KMS-11 (cell line): Measurements from ENCODE around the gene ALMS1.
"Not testable (repeated sequence)": the region's sequence is repeated elsewhere in the genome, so short reads cannot be mapped to it uniquely, and the experiment has no call there.

Experiments used
- H2AFZ ChIP-seq: fragments of 200-600 bp; sonication (generic); 2 replicates; pipeline ENCODE4 v1.6.1; 2016; ENCODE audit warnings: antibody characterized with exemption, mixed run types, low read depth
- H3K27ac ChIP-seq: fragments of 200-600 bp; sonication (generic); 2 replicates; pipeline ENCODE4 v1.6.1; 2016; ENCODE audit warnings: mild to moderate bottlenecking, mixed run types
- H3K27me3 ChIP-seq: fragments of 200-600 bp; sonication (generic); 2 replicates; pipeline ENCODE4 v1.6.1; 2017; ENCODE audit warnings: mild to moderate bottlenecking, low read depth, mixed run types, moderate library complexity; ENCODE audit not compliant: insufficient read depth
- H3K36me3 ChIP-seq: fragments of 200-600 bp; sonication (generic); 2 replicates; pipeline ENCODE4 v1.6.1; 2017; ENCODE audit warnings: mild to moderate bottlenecking, mixed run types; ENCODE audit not compliant: insufficient read depth
- H3K4me1 ChIP-seq: fragments of 200-600 bp; sonication (generic); 2 replicates; pipeline ENCODE4 v1.6.1; 2016; ENCODE audit warnings: mild to moderate bottlenecking, low read depth, mixed run types; ENCODE audit not compliant: poor library complexity, severe bottlenecking
- H3K4me2 ChIP-seq: fragments of 200-600 bp; sonication (generic); 2 replicates; pipeline ENCODE4 v1.7.0; 2016; ENCODE audit warnings: mild to moderate bottlenecking, mixed run types
- H3K4me3 ChIP-seq: fragments of 200-600 bp; sonication (generic); IDR thresholded peaks from 2 replicates; pipeline ENCODE4 v1.6.1; 2017; ENCODE audit warnings: low read depth, low read length, mixed read lengths; ENCODE audit not compliant: insufficient read depth
- H3K79me2 ChIP-seq: fragments of 200-600 bp; sonication (generic); 2 replicates; pipeline ENCODE4 v1.6.1; 2016; ENCODE audit warnings: low read depth, mixed run types; ENCODE audit not compliant: insufficient read depth
- H3K9ac ChIP-seq: fragments of 200-600 bp; sonication (generic); 2 replicates; pipeline ENCODE4 v1.6.1; 2016; ENCODE audit warnings: mild to moderate bottlenecking, mixed run types
- H4K20me1 ChIP-seq: fragments of 200-600 bp; sonication (generic); 2 replicates; pipeline ENCODE4 v1.6.1; 2016; ENCODE audit warnings: mild to moderate bottlenecking, mixed run types; ENCODE audit not compliant: insufficient read depth
- TF ChIP-seq, protein P1 (sequence below): fragments of 200-600 bp; sonication (generic); conservative IDR thresholded peaks from 2 replicates; pipeline ENCODE4 v1.6.1; 2017; ENCODE audit warnings: low read depth, mild to moderate bottlenecking, antibody characterized with exemption, low read length, moderate library complexity, mixed read lengths

Gene ALMS1

DNA sequence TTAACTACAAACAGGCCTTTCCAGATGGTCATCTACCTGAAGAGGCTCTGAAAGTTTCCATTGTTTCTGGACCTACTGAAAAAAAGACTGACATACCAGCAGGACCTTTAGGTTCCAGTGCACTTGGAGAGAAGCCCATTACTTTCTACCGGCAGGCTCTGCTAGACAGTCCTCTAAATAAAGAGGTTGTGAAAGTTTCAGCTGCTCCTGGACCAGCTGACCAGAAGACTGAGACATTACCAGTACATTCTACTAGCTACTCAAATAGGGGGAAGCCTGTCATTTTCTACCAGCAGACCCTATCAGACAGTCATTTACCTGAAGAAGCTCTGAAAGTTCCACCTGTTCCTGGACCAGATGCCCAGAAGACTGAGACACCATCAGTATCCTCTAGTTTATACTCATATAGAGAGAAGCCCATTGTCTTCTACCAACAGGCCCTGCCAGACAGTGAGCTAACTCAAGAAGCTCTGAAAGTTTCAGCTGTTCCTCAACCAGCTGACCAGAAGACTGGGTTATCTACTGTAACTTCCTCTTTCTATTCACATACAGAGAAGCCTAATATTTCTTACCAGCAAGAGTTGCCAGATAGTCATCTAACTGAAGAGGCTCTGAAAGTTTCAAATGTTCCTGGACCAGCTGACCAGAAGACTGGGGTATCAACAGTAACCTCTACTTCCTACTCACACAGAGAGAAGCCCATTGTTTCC, 65.8 kb downstream of the ALMS1 start:
- Histone ChIP-seq H3K4me2 (no peak overlapping the region), H3K4me1 (no peaks in the 10 kb centered on the region), H3K4me3 (no peak overlapping the region), H3K27me3 (no peaks in the 10 kb centered on the region), H3K79me2 (no peaks in the 10 kb centered on the region), H4K20me1 (no peaks in the 10 kb centered on the region), H2AFZ (no peak overlapping the region), H3K36me3 (no peaks in the 10 kb centered on the region), H3K27ac (no peak overlapping the region), H3K9ac (no peak overlapping the region)
- TF ChIP-seq, protein P1, sequence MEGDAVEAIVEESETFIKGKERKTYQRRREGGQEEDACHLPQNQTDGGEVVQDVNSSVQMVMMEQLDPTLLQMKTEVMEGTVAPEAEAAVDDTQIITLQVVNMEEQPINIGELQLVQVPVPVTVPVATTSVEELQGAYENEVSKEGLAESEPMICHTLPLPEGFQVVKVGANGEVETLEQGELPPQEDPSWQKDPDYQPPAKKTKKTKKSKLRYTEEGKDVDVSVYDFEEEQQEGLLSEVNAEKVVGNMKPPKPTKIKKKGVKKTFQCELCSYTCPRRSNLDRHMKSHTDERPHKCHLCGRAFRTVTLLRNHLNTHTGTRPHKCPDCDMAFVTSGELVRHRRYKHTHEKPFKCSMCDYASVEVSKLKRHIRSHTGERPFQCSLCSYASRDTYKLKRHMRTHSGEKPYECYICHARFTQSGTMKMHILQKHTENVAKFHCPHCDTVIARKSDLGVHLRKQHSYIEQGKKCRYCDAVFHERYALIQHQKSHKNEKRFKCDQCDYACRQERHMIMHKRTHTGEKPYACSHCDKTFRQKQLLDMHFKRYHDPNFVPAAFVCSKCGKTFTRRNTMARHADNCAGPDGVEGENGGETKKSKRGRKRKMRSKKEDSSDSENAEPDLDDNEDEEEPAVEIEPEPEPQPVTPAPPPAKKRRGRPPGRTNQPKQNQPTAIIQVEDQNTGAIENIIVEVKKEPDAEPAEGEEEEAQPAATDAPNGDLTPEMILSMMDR: no peak

DNA sequence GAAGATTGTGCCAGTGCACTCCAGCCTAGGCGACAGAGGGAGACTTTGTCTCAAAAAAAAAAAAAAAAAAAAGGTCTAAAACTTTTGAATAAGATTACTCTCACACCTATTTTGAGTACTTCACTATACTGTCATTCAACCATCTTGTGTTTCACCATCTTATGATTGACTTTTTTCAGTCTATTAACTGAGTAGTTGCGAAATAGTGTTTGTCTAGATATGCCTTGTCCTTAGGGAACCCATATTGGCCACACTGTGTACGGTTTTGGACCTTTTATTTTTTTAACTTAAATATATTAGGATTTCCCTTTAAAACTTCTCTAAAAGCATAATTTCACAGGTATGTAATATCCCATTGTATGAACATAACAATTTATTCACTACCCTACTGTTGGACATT, 72.3 kb downstream of the ALMS1 start:
- no peak overlapping the region for H3K4me3 ChIP-seq
- TF ChIP-seq, protein P1: no peak
- H3K36me3 ChIP-seq: no peaks in the 10 kb centered on the region; the same call in 1 of the 2 replicates
- H4K20me1 ChIP-seq: no peaks in the 10 kb centered on the region
- H3K27ac ChIP-seq: no peak overlapping the region
- H3K4me2 ChIP-seq: no peak overlapping the region
- no peaks in the 10 kb centered on the region for H3K27me3 ChIP-seq
- H3K4me1 ChIP-seq: no peaks in the 10 kb centered on the region
- no peak overlapping the region for H3K9ac ChIP-seq
- H2AFZ ChIP-seq: no peak overlapping the region
- H3K79me2 ChIP-seq: no peaks in the 10 kb centered on the region

DNA sequence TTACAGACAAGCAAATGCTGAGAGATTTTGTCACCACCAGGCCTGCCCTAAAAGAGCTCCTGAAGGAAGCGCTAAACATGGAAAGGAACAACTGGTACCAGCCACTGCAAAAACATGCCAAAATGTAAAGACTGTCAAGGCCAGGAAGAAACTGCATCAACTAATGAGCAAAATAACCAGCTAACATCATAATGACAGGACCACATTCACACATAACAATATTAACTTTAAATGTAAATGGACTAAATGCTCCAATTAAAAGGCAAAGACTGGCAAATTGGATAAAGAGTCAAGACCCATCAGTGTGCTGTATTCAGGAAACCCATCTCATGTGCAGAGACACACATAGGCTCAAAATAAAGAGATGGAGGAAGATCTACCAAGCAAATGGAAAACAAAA, 76.8 kb downstream of the ALMS1 start:
- H3K79me2 ChIP-seq, H4K20me1 ChIP-seq, H3K4me1 ChIP-seq, H3K4me2 ChIP-seq, H3K27ac ChIP-seq, H3K36me3 ChIP-seq, H3K4me3 ChIP-seq, H3K9ac ChIP-seq, H3K27me3 ChIP-seq, H2AFZ ChIP-seq: not testable (repeated sequence)

DNA sequence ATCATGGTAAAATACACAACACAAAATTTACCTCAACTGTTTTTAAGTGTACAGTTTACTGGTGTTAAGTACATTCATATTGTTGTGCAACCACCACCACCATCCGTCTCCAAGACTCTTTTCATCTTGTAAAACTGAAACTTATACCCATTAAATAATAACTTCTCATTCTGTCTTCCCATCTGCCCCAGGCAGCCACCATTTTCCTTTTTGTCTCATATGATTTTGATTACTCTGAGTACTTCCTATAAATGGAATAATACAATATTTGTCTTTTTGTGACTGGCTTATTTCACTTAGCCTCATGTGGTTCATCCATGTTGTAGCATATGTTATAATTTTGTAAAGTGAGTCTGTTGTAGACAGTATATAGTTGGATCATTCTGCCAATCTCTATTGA, 82.7 kb downstream of the ALMS1 start:
- H4K20me1 ChIP-seq: no peaks in the 10 kb centered on the region
- TF ChIP-seq, protein P1: no peak
- H3K4me3 ChIP-seq: no peak overlapping the region
- H3K9ac ChIP-seq: no peak overlapping the region
- no peaks in the 10 kb centered on the region for H3K27me3 ChIP-seq
- H3K79me2 ChIP-seq: no peaks in the 10 kb centered on the region
- H3K4me2 ChIP-seq: no peak overlapping the region
- no peak overlapping the region for H3K27ac ChIP-seq
- H2AFZ ChIP-seq: no peak overlapping the region
- H3K4me1 ChIP-seq: no peaks in the 10 kb centered on the region
- H3K36me3 ChIP-seq: no peaks in the 10 kb centered on the region

DNA sequence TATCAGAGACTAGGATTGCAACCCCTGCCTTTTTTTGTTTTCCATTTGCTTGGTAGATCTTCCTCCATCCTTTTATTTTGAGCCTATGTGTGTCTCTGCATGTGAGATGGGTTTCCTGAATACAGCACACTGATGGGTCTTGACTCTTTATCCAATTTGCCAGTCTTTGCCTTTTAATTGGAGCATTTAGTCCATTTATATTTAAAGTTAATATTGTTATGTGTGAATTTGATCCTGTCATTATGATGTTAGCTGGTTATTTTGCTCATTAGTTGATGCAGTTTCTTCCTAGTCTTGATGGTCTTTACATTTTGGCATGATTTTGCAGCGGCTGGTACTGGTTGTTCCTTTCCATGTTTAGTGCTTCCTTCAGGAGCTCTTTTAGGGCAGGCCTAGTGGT, 98.2 kb downstream of the ALMS1 start:
- H3K79me2 ChIP-seq, H2AFZ ChIP-seq, H3K27ac ChIP-seq, H3K36me3 ChIP-seq, H3K27me3 ChIP-seq, H3K4me2 ChIP-seq, H3K9ac ChIP-seq, H4K20me1 ChIP-seq, H3K4me3 ChIP-seq, H3K4me1 ChIP-seq: not testable (repeated sequence)
